Astrocyte of the hippocampus (primary cell): Measurements from ENCODE around the gene MTHFD2.

Experiments used
- DNase-seq: peaks from one replicate; pipeline ENCODE4 v3.0.0; 2011; ENCODE audit warnings: low read depth, low spot score

Gene MTHFD2

DNA sequence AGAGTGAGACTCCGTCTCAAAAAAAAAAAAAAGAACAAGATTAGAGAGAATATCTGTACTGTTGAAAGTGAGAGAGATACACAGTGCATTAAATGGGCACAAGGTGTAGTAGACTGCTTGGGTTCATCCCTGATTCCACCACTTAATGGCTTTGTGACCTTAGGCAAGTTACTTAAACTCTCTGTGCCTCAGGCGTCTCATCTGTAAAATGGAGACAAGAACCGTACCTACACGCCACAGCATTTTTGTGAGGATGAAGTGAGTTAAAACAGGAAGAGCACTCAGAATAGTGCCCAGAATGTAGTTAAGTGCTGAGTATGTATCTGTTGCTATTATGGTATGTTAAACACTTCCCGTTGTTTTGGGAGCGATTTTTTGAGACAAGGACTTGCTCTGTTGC lies 64.3 kb downstream of the MTHFD2 start:
- no peak for DNase-seq

DNA sequence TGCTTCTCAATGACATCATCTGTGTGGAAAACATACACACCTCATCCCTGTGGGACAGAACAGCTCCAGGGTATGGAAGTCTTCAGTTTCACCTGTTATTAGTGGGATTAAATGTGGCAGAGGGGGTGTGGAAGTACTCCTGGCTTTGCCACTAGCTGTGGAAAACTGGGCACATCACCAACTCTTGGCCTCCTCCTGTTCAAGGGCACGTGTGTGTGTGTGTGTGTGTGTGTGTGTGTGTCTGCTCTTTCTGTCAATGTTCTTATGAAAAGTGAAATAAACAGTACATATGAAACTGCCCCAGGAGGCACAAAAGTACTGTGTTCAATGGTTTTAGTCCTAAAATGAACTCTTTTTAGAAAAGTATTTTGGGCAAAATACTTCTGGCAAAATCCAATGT lies 65.9 kb downstream of the MTHFD2 start:
- DNase-seq, result no peak

DNA sequence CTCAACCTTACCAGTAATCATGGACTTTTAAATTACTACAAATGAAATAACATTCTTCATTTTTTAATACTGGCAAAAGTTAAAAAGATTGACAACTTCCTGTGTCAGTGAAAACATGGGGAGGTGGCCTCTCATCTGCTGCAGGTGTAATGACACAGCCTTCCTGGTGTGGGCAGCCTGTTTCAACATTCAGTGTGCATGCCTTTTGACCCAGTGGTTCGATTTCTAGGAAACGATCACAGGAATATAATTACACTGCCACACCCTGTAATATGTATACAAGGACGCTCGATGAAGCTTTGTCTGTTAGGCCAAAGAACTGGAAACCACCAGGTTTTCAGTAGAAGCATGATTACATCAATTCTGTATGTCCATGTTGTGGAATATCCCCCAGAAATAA lies 68.7 kb downstream of the MTHFD2 start:
- no peak for DNase-seq
